Measurements from ENCODE around the gene RRP36.
"Not testable (repeated sequence)": the region's sequence is repeated elsewhere in the genome, so short reads cannot be mapped to it uniquely, and the experiment has no call there.

RRP36 gene

DNA sequence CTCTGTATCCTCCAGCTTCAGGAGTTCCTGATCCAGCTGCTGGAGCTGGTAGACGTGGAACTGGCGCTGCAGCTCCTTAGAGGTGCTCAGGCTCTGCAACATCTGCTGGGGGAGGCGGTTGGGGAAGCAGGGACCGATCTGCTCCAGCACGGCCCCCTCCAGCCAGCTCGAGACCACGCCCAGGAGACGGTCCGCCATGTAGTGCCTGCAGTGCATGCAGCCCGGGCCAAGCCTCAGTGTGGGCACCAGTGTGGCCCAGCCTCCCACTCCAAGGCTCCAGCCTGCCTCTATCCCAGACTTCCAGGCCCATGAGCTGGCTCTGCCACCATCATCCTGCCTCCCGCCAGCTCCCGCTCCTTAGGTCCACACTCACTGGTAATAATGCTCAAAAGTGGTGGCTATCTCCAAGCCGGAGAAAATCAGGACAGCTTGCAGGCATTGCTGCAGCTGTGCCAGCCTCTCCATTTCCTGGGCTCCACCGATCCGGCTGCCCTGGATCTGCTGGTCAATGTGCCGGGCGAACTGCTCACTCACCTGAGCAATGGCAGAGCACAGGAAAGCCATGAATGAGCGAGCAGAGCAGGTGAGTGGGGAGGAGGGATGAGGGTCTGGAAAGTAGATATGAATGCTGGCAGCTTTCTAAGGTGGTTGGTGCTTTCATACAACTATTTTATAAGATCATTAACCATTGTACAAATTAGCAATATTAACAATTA lies 19.3 kb downstream of the RRP36 start:
- no peak for DNase-seq

DNA sequence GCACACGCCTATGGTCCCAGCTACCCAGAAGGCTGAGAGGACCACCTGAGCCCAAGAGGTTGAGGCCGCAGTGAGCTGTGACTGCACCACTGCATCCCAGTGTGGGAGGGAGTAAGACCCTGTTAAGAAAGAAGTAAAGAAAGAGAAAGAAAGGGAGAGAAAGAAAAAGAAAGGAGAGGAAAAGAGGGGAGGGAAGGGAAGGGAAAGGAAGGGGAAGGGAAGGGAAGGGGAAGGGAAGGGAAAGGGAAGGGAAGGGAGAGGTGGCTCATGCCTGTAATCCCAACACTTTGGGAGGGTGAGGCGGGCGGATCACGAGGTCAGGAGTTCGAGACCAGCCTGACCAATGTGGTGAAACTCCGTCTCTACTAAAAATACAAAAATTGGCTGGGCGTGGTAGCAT lies 20.1 kb downstream of the RRP36 start:
- not testable (repeated sequence) for DNase-seq

DNA sequence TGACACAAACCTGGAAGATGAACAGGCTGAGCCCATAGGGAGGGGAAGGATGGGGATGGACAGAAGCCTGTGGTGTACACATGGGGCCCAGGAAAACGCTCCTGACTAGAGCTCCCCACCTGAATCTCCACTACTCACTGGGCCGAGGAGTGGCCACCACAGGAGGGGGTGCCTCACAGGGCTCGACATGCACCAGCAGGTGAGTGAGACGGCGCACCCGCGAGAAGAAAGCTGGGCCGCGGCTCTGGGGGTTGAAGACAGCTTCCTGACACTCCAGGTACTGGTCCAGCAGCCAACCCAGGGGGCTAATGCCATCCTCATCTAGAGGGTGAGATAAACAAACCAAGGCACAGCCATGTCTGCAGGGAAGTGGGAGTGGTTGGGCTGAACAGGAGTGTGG lies 21.9 kb downstream of the RRP36 start:
- DNase-seq = no peak

GRCh38 chr6:43045371-43045930 lies 24.0 kb downstream of the RRP36 start:
- no peak for DNase-seq

DNA sequence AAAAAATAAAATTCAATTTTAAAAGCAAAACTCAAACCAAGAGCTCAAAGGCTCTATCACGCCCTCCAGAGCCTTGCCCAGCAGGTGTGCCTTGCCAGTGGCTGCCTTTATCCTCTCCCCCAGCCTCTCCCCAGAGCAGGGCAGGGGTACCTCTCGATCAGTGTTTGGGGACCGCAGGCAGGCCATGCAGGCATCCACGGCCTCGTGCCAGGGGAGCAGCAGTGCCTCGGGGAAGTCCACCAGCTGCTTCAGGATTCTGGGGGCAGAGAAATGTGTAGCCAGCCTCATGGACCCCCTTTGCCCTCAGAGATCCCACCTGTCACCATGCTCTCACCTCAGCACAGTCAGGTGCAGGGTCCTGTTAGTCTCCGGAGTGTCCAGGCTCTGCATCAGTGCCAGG lies 26.6 kb downstream of the RRP36 start:
- DNase-seq = no peak

DNA sequence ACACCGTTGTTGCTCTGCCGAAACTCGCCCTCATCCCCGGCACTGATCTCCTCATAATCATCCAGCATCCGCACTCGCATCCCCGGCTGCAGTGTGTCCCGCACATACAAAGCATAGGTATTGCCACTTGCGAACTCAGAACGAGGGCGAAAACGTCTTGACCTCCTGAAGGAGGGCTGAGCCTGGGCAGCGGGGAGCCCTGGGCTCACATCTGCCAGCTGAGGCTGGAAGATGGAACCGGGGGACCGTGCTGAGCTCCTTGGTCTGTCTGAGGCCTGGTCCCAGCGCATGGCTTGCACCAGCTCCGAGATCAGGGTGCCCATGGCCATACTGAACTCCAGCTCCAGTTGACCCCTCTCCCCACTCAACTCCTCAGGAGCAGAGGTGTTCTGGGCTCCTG lies 29.6 kb downstream of the RRP36 start:
- DNase-seq = no peak

GRCh38 chr6:43052225-43052841 lies 30.9 kb downstream of the RRP36 start:
- no peak for DNase-seq

DNA sequence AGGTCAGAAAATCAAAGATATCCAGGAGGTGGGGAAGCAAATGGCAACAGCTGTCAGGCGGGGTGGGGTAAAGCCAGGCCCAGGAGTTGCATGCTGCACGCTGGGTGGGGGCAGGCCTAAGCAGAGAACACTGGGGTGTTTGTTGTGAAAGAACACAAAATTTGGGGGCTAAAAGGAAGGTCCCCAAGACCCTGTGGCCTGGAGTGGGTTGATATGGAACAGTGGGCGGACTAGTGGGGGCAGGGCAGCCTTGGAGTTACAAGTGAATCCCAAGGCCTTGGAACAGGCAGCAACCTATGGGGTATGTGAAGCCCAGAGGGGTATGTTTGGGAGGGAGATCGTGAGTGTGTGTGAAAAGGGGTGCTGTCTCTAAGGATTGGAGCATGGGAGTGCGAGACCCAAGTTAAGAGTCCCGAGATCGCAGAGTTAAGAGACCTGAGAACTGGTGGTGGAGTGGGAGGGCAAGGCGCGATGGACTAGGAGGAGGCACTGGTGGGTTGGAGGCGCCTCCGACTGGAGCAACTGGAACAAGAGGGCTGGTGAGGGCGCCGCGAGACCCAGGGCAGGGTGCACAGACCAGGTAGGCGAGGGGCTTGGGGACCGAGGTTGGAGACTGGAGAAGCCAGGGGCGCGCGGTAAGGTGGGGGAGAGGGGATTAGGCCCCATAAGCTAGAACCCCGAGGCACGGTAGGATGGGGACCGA lies 31.6 kb downstream of the RRP36 start:
- no peak for DNase-seq

GRCh38 chr6:43053545-43054205 lies 32.3 kb downstream of the RRP36 start, which contains the start of gene CUL7:
CUL7 (minus strand) TSS chr6:43053851; CDS start chr6:43052788, 1,063 bp downstream.
- peak; percentile 99 for DNase-seq

GRCh38 chr6:43054206-43054943 lies 33.0 kb downstream of the RRP36 start:
- DNase-seq = no peak

DNA sequence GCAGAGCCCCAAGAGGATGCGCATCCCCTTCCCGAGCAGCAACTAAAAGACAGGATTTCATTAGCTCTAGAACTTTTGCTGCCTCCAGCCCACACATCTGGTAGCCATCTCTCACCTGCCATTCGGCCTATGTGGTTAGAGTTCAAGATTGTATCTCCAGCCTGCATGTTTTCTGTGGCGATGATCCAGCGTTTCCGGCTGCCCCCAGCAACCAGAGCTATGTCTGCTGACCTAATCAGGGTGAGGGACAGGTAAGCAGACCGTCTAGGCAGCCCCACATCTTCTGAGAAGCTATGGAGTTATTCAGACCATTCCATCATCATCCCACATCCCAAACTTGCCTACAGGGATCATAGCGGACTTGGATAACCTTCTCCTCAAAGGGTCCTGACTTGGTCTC lies 34.5 kb downstream of the RRP36 start:
- DNase-seq = no peak

DNA sequence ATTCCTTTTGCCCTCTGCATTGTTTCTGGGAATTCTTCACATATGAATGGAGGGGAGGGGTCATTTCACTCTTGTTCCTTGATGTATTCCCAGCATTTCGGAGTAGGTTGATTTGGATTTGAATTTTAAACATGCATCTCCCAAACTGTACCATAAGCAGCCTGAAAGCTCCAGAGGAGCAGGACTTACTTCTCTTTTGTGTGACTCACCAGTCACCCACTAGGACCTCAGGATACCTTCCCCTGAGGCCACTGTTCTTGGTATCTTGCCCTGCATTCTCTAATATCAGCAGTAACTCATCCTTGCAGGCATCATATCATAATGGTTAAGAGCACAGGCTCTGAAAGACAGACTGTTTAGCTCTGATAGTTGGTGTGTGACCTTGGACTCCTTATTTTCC lies 37.1 kb downstream of the RRP36 start:
- DNase-seq = no peak

DNA sequence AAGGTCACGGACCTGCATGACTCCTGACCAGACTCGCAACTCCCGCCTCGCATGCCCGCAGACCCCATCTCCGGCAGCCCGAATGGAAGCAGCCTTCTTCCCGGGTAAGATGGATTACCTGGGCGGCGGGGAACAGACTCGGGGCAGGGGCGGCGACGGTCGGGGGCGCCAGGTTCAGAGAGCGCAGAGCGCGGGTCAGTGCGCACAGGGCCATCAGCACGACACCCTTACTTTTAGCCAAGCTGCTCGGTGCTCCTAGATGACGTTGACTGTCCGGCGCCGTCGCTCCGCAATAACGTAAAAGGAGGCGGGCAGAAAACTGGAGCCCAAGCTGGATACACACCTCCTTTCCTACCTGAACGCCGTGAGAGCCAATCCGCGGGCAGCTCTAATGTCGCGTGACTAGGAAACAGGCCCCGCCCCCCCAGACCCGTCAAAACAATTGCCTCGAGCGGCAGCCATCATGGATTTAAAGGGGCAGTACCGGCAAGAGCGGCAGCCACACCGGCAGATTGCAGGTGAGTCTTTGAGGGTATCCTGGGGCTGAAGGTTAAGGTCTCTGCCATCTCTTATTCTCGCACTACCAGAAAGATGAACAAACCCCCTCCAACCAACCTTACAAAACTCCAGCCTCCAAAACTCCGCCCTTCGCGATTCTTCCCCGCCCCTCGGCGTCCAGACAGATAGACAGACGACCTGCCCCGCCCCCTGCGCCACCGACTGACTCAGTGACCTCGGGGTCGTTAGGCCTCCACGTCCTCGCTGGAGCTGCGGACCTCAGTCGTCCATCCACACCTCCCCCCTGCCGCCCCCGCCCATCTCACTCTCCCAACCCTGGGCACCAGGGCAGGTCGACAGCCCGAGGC lies 38.0 kb downstream of the RRP36 start, which contains the start of the genes KLC4 and MRPL2:
Gene KLC4, plus strand, starts transcription at position 464 of the 866 bp plus-strand sequence. CDS start 1,705 bp downstream, outside the sequence.
Gene MRPL2, minus strand, starts transcription at position 267 of the 866 bp plus-strand sequence. Its CDS starts 53 bp downstream, at position 214.
- DNase-seq = peak; percentile 95

DNA sequence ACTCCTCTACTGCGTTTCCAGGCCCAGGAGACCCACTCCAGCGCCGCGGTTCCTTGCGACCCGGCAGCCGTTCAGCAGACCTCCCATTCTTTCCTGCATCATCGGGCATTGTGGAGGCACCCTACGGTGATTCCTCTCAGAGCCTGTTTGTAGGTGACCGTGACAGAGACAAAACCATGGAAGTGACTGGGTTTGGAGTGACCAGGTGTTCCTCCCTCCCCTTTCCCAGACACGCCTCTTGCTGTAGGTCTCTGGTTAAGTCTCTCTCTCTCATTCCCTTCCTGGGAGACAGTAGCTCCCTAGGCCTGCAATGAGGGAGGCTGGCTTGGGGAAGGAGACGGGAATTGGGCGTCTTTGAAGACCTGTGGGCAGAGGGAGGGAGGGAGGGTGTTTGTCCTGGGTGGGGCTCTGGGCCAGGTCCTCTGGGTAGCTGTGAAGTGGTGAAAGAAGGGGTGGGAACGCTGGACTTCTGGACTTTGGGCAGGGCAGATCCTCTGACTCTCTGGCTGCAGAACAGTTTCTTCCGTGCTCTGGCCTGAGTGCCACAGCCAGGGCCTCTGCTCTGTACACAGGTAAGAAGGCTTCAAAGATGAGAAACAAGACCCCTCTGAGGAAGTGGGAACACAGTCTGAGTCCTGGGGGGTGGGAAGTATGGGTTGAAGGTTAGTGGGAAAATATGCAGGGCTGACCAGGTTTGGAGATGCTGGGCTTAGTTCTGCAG lies 38.8 kb downstream of the RRP36 start:
- no peak for DNase-seq

DNA sequence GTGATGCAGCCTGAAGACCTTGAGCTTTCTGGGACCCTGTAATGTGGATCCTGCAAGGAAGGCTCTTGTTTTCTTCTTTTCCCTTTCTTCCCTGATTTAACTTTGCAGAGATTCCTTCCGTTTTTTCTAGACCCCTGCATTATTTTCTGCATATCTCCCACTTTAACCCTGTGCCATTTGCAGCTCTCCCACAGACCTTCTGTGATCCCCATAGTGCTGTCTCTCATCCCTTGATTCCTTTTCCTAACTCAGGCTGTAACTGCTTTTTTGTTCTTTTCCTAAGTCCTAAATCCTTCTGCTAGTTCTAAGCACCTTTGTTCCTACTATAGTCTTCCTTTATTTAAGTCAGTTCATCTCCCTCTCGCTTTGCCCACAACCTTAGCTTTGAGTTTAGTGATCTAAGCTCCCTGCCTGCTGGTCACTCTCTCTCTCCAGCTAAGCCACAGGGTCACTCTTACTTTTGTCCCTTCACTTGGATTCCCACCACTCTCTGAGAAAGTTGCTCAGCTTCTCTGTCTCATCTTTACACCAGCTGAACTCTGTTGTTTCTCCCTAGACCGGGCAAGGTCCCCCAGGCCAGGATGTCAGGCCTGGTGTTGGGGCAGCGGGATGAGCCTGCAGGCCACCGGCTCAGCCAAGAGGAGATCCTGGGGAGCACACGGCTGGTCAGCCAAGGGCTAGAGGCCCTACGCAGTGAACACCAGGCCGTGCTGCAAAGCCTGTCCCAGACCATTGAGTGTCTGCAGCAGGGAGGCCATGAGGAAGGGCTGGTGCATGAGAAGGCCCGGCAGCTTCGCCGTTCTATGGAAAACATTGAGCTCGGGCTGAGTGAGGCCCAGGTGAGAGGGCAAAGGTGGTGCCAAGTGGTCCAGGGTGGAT lies 39.6 kb downstream of the RRP36 start:
- DNase-seq = no peak

GRCh38 chr6:43061861-43062260 lies 40.4 kb downstream of the RRP36 start:
- no peak for DNase-seq

GRCh38 chr6:43062818-43063217 lies 41.4 kb downstream of the RRP36 start:
- DNase-seq = no peak

DNA sequence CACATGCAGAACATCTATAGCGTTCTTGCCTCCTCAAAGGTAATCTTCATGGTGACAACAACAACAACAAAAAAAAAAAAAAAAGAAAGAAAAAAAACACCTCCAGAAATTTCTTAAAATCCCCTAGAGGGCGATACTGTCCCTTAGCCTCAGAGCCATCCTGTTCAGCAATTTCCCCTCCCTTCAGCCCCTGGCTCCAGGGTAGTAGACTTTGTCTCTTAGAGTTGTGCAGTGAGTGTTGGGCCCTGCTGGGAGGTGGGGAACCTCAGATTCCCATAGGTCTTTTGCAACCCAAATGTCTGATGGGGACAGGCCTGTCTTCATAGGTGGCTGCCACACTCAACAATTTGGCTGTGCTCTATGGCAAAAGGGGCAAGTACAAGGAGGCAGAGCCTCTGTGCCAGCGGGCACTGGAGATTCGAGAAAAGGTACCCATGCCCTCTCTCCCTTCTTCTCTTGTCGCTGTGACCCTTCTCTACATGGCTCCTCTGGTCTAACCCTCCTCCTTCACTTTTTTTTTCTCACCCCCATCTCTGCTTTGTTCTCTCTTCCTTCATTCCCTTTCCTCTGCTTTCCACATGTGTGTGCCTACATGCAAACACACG lies 48.7 kb downstream of the RRP36 start:
- peak; percentile 73 for DNase-seq

Data from 8988T (cell line).